Liver (tissue), 9 donors: ENCODE data around the gene BCR. TPM values are rescaled to one million over a fixed set of nuclear protein-coding genes. Genes with fewer than 3 reads are reported as not detected.

Experiments
- DNase-seq: peaks from one replicate; pipeline ENCODE4 v3.0.0-alpha.2; 2017; ENCODE audit warnings: low spot score
- H3K27ac ChIP-seq, 2 donors: one replicate each; pipeline ENCODE4 v1.7.0; 2013; ENCODE audit warnings: inconsistent platforms in 2 of 2, low read length in 2 of 2, control low read depth in 1 of 2, low read depth in 1 of 2, mild to moderate bottlenecking in 1 of 2
- H3K27me3 ChIP-seq, 4 donors: one replicate each; pipeline versions ENCODE4 v1.6.1 to v1.7.0; 2013; ENCODE audit warnings: low read length in 3 of 4, inconsistent platforms in 1 of 4, mild to moderate bottlenecking in 1 of 4, moderate library complexity in 1 of 4; ENCODE audit not compliant: control insufficient read depth in 4 of 4, insufficient read depth in 4 of 4
- H3K36me3 ChIP-seq, 4 donors: one replicate each; pipeline versions ENCODE4 v1.6.1 to v1.7.0; 2013; ENCODE audit warnings: low read length in 3 of 4, mild to moderate bottlenecking in 3 of 4, low read depth in 1 of 4, moderate library complexity in 1 of 4; ENCODE audit not compliant: control insufficient read depth in 4 of 4, insufficient read depth in 3 of 4
- H3K4me1 ChIP-seq, 4 donors: one replicate each; pipeline versions ENCODE4 v1.6.1 to v1.7.0; 2013; ENCODE audit warnings: low read length in 3 of 4, mild to moderate bottlenecking in 3 of 4, moderate library complexity in 1 of 4; ENCODE audit not compliant: control insufficient read depth in 4 of 4, insufficient read depth in 4 of 4
- H3K4me3 ChIP-seq, 3 donors: one replicate each; pipeline versions ENCODE4 v1.6.1 to v1.7.0; 2013; ENCODE audit warnings: low read length in 3 of 3, control low read depth in 1 of 3, low read depth in 1 of 3, mild to moderate bottlenecking in 1 of 3
- H3K9ac ChIP-seq, 2 donors: one replicate each; pipeline ENCODE4 v1.7.0; 2013; ENCODE audit warnings: low read length in 2 of 2, mild to moderate bottlenecking in 2 of 2, moderate library complexity in 2 of 2, control low read depth in 1 of 2, low read depth in 1 of 2
- H3K9me3 ChIP-seq, 4 donors: one replicate each; pipeline versions ENCODE4 v1.6.1 to v1.7.0; 2013; ENCODE audit warnings: low read length in 3 of 4; ENCODE audit not compliant: control insufficient read depth in 4 of 4
- EGR1 ChIP-seq, 2 donors: IDR thresholded peaks; 2 replicates each; pipeline ENCODE4 v1.6.1; 2016 to 2018; ENCODE audit warnings: antibody characterized with exemption in 2 of 2, low read depth in 2 of 2
- FOXA1 ChIP-seq: IDR thresholded peaks from 2 replicates; pipeline ENCODE4 v1.6.1; 2016; ENCODE audit warnings: antibody characterized with exemption
- FOXA2 ChIP-seq: IDR thresholded peaks from 2 replicates; pipeline ENCODE4 v1.6.1; 2016; ENCODE audit warnings: antibody characterized with exemption
- GABPA ChIP-seq, 2 donors: IDR thresholded peaks in 1 of 2; conservative IDR thresholded peaks in 1 of 2; 2 replicates each; pipeline ENCODE4 v1.6.1; 2016; ENCODE audit warnings: antibody characterized with exemption in 2 of 2, mild to moderate bottlenecking in 1 of 2, moderate library complexity in 1 of 2
- HNF4A ChIP-seq, 2 donors: conservative IDR thresholded peaks; 2 replicates each; pipeline ENCODE4 v1.6.1; 2016; ENCODE audit warnings: antibody characterized with exemption in 2 of 2, mild to moderate bottlenecking in 2 of 2
- HNF4G ChIP-seq: IDR thresholded peaks from 2 replicates; pipeline ENCODE4 v1.6.1; 2016; ENCODE audit warnings: antibody characterized with exemption
- MAX ChIP-seq: IDR thresholded peaks from 2 replicates; pipeline ENCODE4 v1.6.1; 2016; ENCODE audit warnings: antibody characterized with exemption
- NR2F2 ChIP-seq: IDR thresholded peaks from 2 replicates; pipeline ENCODE4 v1.6.1; 2016; ENCODE audit warnings: antibody characterized with exemption
- RAD21 ChIP-seq, 2 donors: IDR thresholded peaks; 2 replicates each; pipeline ENCODE4 v1.6.1; 2016; ENCODE audit warnings: antibody characterized with exemption in 2 of 2, mild to moderate bottlenecking in 2 of 2
- REST ChIP-seq: IDR thresholded peaks from 2 replicates; pipeline ENCODE4 v1.6.1; 2016; ENCODE audit warnings: antibody characterized with exemption, mild to moderate bottlenecking
- RXRA ChIP-seq, 2 donors: IDR thresholded peaks; 2 replicates each; pipeline ENCODE4 v1.6.1; 2017 to 2018; ENCODE audit warnings: antibody characterized with exemption in 2 of 2, mild to moderate bottlenecking in 1 of 2
- TAF1 ChIP-seq: conservative IDR thresholded peaks from 2 replicates; pipeline ENCODE4 v1.6.1; 2016; ENCODE audit warnings: antibody characterized with exemption, mild to moderate bottlenecking
- YY1 ChIP-seq: IDR thresholded peaks from 2 replicates; pipeline ENCODE4 v1.6.1; 2016; ENCODE audit warnings: antibody characterized with exemption, mild to moderate bottlenecking
- WGBS: extraction: QIAGEN DNeasy Blood & Tissue Kit; methylation state at CpG from one replicate; pipeline ENCODE4 v1.1.7; 2013; 5-methylcytosine and 5-hydroxymethylcytosine counted together
- polyA plus RNA-seq, 2 donors: library from polyadenylated mRNA; stranded (reverse) in 1 of 2; unstranded in 1 of 2; fragments of 200-250 nt in 1 of 2; fragments of >200 nt in 1 of 2; fragmentation: Nextera tagmentation in 1 of 2; extraction: Ambion mirVana in 1 of 2; gene quantifications; one replicate each; pipeline versions ENCODE4 v1.2.1 to v1.2.3, GENCODE V29; 2013 to 2015
- total RNA-seq, 2 donors: library from RNA; depleted of rRNA; stranded (reverse); fragments of >200 nt; gene quantifications; one replicate each; pipeline ENCODE4 v1.2.3, GENCODE V29; 2014
- TF ChIP-seq, protein P1 (sequence below): fragments of 150-350 bp; IDR thresholded peaks from 2 replicates; pipeline ENCODE4 v1.5.1; 2017; ENCODE audit warnings: improper control_type of control experiment, low read depth, low read length; ENCODE audit not compliant: missing input control
- TF ChIP-seq, protein P2 (sequence below): IDR thresholded peaks from 2 replicates; pipeline ENCODE4 v1.6.1; 2016; ENCODE audit warnings: antibody characterized with exemption
- TF ChIP-seq, protein P3 (sequence below): IDR thresholded peaks from 2 replicates; pipeline ENCODE4 v1.6.1; 2016; ENCODE audit warnings: antibody characterized with exemption
- donor health status: healthy.
- donor health status: healthy.
- donor health status: healthy.
- donor health status: healthy.
- donor health status: healthy.

Gene BCR
- total and polyA plus RNA-seq, 4 donors, result 7.4 to 35.6 (median 18.3) TPM

DNA sequence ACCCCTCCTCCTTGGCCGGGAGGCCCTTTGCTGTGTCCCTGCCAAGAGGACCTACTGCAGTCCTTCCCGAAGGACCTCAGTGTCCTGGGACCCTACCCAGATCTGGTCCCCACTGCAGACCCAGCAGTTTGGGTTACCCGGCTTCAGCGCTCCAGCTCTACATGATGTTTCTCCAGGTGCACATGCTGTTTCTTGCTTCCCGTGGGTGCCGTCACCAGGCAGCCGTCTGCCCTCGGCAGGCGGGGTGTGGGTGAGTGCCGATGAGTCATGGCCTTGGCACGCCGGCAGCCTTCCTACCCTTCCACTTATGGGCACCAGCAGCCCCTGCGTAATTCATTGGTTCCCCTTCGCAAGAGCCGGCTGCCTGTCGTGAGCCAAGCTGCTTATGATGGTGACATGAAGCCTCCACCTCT is 101.8 kb downstream of the BCR start:
- Histone ChIP-seq H3K27ac (peak overlapping the region in 1 of 2 donors; percentile 14), H3K4me3 (no peak overlapping the region), H3K36me3 (peaks cover 0 to 24% (median 5%) of the 10 kb centered on the region in 4 donors), H3K4me1 (peaks cover 0 to 10% (median 2%) of the 10 kb centered on the region in 4 donors), H3K9ac (no peak overlapping the region), H3K9me3 (no peaks in the 10 kb centered on the region), H3K27me3 (no peaks in the 10 kb centered on the region)
- TF ChIP-seq YY1 (no peak), EGR1 (IDR thresholded peaks at IDR 0.05; ENCODE audit: low read depth in 2 of 2) (no peak), HNF4A (conservative IDR thresholded peaks at IDR 0.05) (no peak), FOXA1 (no peak), RXRA (IDR thresholded peaks at IDR 0.05) (no peak), REST (no peak)
- TF ChIP-seq, protein P1, sequence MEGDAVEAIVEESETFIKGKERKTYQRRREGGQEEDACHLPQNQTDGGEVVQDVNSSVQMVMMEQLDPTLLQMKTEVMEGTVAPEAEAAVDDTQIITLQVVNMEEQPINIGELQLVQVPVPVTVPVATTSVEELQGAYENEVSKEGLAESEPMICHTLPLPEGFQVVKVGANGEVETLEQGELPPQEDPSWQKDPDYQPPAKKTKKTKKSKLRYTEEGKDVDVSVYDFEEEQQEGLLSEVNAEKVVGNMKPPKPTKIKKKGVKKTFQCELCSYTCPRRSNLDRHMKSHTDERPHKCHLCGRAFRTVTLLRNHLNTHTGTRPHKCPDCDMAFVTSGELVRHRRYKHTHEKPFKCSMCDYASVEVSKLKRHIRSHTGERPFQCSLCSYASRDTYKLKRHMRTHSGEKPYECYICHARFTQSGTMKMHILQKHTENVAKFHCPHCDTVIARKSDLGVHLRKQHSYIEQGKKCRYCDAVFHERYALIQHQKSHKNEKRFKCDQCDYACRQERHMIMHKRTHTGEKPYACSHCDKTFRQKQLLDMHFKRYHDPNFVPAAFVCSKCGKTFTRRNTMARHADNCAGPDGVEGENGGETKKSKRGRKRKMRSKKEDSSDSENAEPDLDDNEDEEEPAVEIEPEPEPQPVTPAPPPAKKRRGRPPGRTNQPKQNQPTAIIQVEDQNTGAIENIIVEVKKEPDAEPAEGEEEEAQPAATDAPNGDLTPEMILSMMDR, result no peak
- TF ChIP-seq, protein P2, sequence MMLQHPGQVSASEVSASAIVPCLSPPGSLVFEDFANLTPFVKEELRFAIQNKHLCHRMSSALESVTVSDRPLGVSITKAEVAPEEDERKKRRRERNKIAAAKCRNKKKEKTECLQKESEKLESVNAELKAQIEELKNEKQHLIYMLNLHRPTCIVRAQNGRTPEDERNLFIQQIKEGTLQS, result no peak
- WGBS, result 52% methylated on average over 16 of the region's 16 CpGs
- no peak for DNase-seq

GRCh38 chr22:23282516-23282915 is 102.2 kb downstream of the BCR start:
- no peak overlapping the region for H3K27ac ChIP-seq
- DNase-seq, result no peak
- H3K27me3 ChIP-seq, result no peaks in the 10 kb centered on the region
- 90% methylated on average over 10 of the region's 10 CpGs for WGBS
- no peak overlapping the region for H3K4me3 ChIP-seq
- H3K4me1 ChIP-seq, result peaks cover 0 to 10% (median 2%) of the 10 kb centered on the region in 4 donors
- H3K36me3 ChIP-seq, result peaks cover 2 to 25% (median 5%) of the 10 kb centered on the region in 4 donors
- no peak overlapping the region for H3K9ac ChIP-seq
- H3K9me3 ChIP-seq, result no peaks in the 10 kb centered on the region
- TF ChIP-seq YY1 (no peak), RXRA (IDR thresholded peaks at IDR 0.05) (no peak), FOXA2 (no peak), NR2F2 (no peak), TAF1 (no peak), FOXA1 (no peak), HNF4G (no peak), REST (no peak), MAX (no peak), GABPA (IDR thresholded peaks at IDR 0.05 in 1 of 2, conservative IDR thresholded peaks at IDR 0.05 in 1 of 2) (no peak), EGR1 (IDR thresholded peaks at IDR 0.05; ENCODE audit: low read depth in 2 of 2) (no peak), RAD21 (IDR thresholded peaks at IDR 0.05) (no peak)
- TF ChIP-seq, protein P3, sequence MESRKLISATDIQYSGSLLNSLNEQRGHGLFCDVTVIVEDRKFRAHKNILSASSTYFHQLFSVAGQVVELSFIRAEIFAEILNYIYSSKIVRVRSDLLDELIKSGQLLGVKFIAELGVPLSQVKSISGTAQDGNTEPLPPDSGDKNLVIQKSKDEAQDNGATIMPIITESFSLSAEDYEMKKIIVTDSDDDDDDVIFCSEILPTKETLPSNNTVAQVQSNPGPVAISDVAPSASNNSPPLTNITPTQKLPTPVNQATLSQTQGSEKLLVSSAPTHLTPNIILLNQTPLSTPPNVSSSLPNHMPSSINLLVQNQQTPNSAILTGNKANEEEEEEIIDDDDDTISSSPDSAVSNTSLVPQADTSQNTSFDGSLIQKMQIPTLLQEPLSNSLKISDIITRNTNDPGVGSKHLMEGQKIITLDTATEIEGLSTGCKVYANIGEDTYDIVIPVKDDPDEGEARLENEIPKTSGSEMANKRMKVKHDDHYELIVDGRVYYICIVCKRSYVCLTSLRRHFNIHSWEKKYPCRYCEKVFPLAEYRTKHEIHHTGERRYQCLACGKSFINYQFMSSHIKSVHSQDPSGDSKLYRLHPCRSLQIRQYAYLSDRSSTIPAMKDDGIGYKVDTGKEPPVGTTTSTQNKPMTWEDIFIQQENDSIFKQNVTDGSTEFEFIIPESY, result no peak
- TF ChIP-seq, protein P1, result no peak
- TF ChIP-seq, protein P2, result no peak
